Sigmoid colon (tissue), 7 donors: ENCODE results near the gene COL28A1. TPM values are rescaled to one million over a fixed set of nuclear protein-coding genes. Genes with fewer than 3 reads are reported as not detected.

ENCODE experiments used
- DNase-seq: peaks from one replicate; pipeline ENCODE4 v3.0.0-alpha.2; 2019
- H3K27ac ChIP-seq, 4 donors: fragments of 200-600 bp; sonication (generic); one replicate each; pipeline ENCODE4 v1.5.1; 2016 to 2019; ENCODE audit warnings: mild to moderate bottlenecking in 1 of 4
- H3K27me3 ChIP-seq, 3 donors: fragments of 200-600 bp; sonication (generic); one replicate each; pipeline ENCODE4 v1.5.1; 2019; ENCODE audit warnings: mild to moderate bottlenecking in 1 of 3
- H3K36me3 ChIP-seq, 4 donors: fragments of 200-600 bp; sonication (generic); one replicate each; pipeline ENCODE4 v1.5.1; 2016 to 2019
- H3K4me1 ChIP-seq, 4 donors: fragments of 200-600 bp; sonication (generic); one replicate each; pipeline ENCODE4 v1.5.1; 2017 to 2019
- H3K4me3 ChIP-seq, 4 donors: fragments of 200-600 bp; sonication (generic); one replicate each; pipeline ENCODE4 v1.5.1; 2017 to 2019; ENCODE audit warnings: mild to moderate bottlenecking in 2 of 4, moderate library complexity in 1 of 4
- H3K9me3 ChIP-seq, 4 donors: fragments of 200-600 bp in 3 of 4; sonication (generic) in 3 of 4; one replicate each; pipeline versions ENCODE4 v1.5.1 to v1.6.1; 2013 to 2019
- EP300 ChIP-seq, 4 donors: sonication (generic); formaldehyde crosslinking; IDR thresholded peaks; one replicate each; pipeline ENCODE4 v1.6.1; 2017; ENCODE audit warnings: antibody characterized with exemption in 4 of 4
- POLR2A ChIP-seq, 2 donors: fragments of 450-650 bp; IDR thresholded peaks; one replicate each; pipeline ENCODE4 v1.6.1; 2016; ENCODE audit warnings: antibody characterized with exemption in 2 of 2, mild to moderate bottlenecking in 2 of 2, moderate library complexity in 2 of 2
- POLR2AphosphoS5 ChIP-seq, 4 donors: sonication (generic); formaldehyde crosslinking; IDR thresholded peaks; one replicate each; pipeline ENCODE4 v1.6.1; 2017; ENCODE audit warnings: antibody characterized with exemption in 4 of 4
- WGBS, 2 donors: extraction: QIAGEN DNeasy Blood & Tissue Kit; methylation state at CpG; one replicate each; pipeline ENCODE4 v1.1.7; 2013; 5-methylcytosine and 5-hydroxymethylcytosine counted together
- intact Hi-C: fragments of 100-400 bp; cut with DNase I; formaldehyde crosslinking; loops from one replicate; pipeline ENCODE4 v1.15.1; 2023
- polyA plus RNA-seq, 3 donors: library from polyadenylated mRNA; stranded (reverse); fragments of 200-250 nt; gene quantifications; one replicate each; pipeline ENCODE4 v1.2.3, GENCODE V29; 2013
- total RNA-seq, 4 donors: library from RNA; depleted of rRNA; stranded (reverse); fragments of >200 nt; gene quantifications; one replicate each; pipeline ENCODE4 v1.1.0, GENCODE V29; 2016
- TF ChIP-seq, protein P1 (sequence below), 4 experiments: fragments of 450-650 bp in 3 of 4; fragments of 200-600 bp in 1 of 4; IDR thresholded peaks; one replicate each; pipeline ENCODE4 v1.5.1; 2016 to 2019; ENCODE audit warnings: antibody characterized with exemption in 4 of 4, mild to moderate bottlenecking in 3 of 4, moderate library complexity in 2 of 4
- donor health status: healthy with polysubstance abuse.
- donor health status: Bipolar disorder and iron deficiency.
- donor health status: healthy.

Gene COL28A1
- total and polyA plus RNA-seq, 7 donors = 0.60 to 25.5 (median 9.9) TPM

- Histone ChIP-seq H3K9me3 (no peaks in the 10 kb centered on the region), H3K27me3 (no peaks in the 10 kb centered on the region), H3K4me3 (no peak overlapping the region), H3K36me3 (no peaks in the 10 kb centered on the region), H3K27ac (no peak overlapping the region), H3K4me1 (no peaks in the 10 kb centered on the region)
- no peak for TF ChIP-seq POLR2AphosphoS5 (IDR thresholded peaks at IDR 0.05)
- 79 to 81% methylated on average over 2 of the region's 2 CpGs for WGBS, 2 donors
- no peak for DNase-seq
- intact Hi-C loops = no loop called here
Measured at GRCh38 chr7:7385421-7385820, 150.3 kb downstream of the COL28A1 start.

DNA sequence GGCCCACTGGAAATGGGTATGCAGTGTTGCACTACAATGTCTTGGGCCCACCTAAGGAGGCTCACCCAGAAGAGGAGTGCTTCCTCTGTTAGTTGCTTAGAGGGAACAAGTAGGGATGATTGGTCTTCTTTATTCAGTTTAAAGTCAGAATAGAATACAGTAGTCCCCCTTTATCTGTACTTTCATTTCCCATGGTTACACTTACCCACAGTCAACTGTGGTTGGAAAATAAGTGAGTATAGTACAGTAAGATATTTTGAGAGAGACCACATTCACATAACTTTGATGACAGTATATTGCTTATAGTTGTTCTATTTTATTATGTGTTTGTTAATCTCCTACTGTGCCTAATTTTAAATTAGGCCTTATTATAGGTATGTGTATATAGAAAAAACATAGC, 151.4 kb downstream of the COL28A1 start:
- no peak for DNase-seq
- Histone ChIP-seq H3K36me3 (no peaks in the 10 kb centered on the region), H3K27me3 (no peaks in the 10 kb centered on the region), H3K9me3 (no peaks in the 10 kb centered on the region), H3K4me1 (no peaks in the 10 kb centered on the region), H3K4me3 (no peak overlapping the region), H3K27ac (no peak overlapping the region)
- TF ChIP-seq, protein P1, sequence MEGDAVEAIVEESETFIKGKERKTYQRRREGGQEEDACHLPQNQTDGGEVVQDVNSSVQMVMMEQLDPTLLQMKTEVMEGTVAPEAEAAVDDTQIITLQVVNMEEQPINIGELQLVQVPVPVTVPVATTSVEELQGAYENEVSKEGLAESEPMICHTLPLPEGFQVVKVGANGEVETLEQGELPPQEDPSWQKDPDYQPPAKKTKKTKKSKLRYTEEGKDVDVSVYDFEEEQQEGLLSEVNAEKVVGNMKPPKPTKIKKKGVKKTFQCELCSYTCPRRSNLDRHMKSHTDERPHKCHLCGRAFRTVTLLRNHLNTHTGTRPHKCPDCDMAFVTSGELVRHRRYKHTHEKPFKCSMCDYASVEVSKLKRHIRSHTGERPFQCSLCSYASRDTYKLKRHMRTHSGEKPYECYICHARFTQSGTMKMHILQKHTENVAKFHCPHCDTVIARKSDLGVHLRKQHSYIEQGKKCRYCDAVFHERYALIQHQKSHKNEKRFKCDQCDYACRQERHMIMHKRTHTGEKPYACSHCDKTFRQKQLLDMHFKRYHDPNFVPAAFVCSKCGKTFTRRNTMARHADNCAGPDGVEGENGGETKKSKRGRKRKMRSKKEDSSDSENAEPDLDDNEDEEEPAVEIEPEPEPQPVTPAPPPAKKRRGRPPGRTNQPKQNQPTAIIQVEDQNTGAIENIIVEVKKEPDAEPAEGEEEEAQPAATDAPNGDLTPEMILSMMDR (IDR thresholded peaks at IDR 0.05) = no peak
- TF ChIP-seq POLR2AphosphoS5 (IDR thresholded peaks at IDR 0.05) = no peak
- no peak for TF ChIP-seq EP300 (IDR thresholded peaks at IDR 0.05)
- no peak for TF ChIP-seq POLR2A (IDR thresholded peaks at IDR 0.05)
- intact Hi-C loops = no loop called here

DNA sequence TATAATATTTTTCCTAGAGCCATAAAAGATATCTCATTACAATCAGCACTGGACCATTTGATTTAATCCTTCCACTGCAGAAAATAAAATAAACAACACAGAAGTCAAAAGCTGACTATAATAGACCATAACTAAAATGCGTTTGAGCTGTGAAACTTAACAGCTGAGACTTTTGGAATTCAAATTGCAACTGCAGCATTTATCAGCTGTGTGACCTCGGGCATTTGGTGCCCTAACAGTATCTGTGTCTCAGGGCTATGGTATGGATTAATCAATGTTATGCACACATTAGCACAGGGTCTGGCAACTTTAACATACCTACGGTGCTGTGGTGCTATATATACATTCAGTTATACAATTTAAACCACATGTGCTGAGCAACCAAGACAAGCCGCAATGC, 160.1 kb downstream of the COL28A1 start:
- intact Hi-C loops = no loop called here
- TF ChIP-seq POLR2A (IDR thresholded peaks at IDR 0.05) (no peak), POLR2AphosphoS5 (IDR thresholded peaks at IDR 0.05) (no peak), EP300 (IDR thresholded peaks at IDR 0.05) (no peak)
- TF ChIP-seq, protein P1 (IDR thresholded peaks at IDR 0.05) = no peak
- Histone ChIP-seq H3K27ac (no peak overlapping the region), H3K4me3 (no peak overlapping the region), H3K9me3 (no peaks in the 10 kb centered on the region), H3K4me1 (no peaks in the 10 kb centered on the region), H3K36me3 (no peaks in the 10 kb centered on the region), H3K27me3 (no peaks in the 10 kb centered on the region)
- DNase-seq = no peak
- 84 to 86% methylated on average over 4 of the region's 4 CpGs for WGBS, 2 donors

DNA sequence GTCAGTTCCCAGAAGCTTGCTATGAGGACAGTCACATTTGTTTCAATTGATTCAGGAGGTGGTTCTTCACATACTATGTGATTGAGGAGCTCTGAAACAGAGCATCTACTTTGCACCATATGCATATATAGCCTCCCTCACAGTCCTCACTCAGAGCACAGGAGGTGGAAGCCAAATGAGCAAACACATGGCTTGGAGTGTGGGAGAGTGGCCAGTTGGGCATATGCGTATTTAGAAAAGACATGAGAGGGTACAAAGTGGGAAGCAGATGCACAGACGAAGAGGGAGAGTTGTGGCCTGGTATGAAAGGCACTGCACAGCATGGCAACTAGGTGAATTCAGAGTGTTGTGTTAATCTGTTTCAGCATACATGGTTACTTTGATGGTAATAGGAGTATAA, 165.6 kb downstream of the COL28A1 start:
- Histone ChIP-seq H3K27ac (no peak overlapping the region), H3K27me3 (no peaks in the 10 kb centered on the region), H3K4me1 (no peaks in the 10 kb centered on the region), H3K4me3 (no peak overlapping the region), H3K9me3 (no peaks in the 10 kb centered on the region), H3K36me3 (no peaks in the 10 kb centered on the region)
- no peak for DNase-seq
- TF ChIP-seq EP300 (IDR thresholded peaks at IDR 0.05) (no peak), POLR2AphosphoS5 (IDR thresholded peaks at IDR 0.05) (no peak), POLR2A (IDR thresholded peaks at IDR 0.05) (no peak)
- TF ChIP-seq, protein P1 (IDR thresholded peaks at IDR 0.05) = no peak
- 89 to 98% methylated on average over 2 of the region's 2 CpGs for WGBS, 2 donors
- intact Hi-C loops = no loop called here

DNA sequence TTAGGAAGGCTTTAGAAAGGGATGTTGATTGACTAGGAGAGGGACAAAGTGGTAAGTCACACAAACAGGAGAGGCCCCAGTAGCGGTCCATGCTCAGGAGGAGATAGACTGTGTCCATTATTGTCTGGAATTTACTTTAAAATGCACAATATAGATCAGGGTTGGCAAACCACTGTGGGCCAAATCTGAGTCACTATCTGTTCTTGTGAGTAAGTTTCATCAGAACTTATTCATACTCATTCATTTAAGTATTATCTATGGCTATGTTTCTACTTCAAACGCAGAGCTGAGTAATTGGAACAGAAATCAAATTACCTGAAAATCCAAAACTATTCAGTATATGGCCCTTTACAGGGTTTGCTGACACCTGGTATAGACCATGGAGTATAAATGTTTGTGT, 166.5 kb downstream of the COL28A1 start:
- Histone ChIP-seq H3K27ac (no peak overlapping the region), H3K4me3 (no peak overlapping the region), H3K9me3 (no peaks in the 10 kb centered on the region), H3K27me3 (no peaks in the 10 kb centered on the region), H3K36me3 (no peaks in the 10 kb centered on the region), H3K4me1 (no peaks in the 10 kb centered on the region)
- 89 to 91% methylated on average over 2 of the region's 2 CpGs for WGBS, 2 donors
- TF ChIP-seq, protein P1 (IDR thresholded peaks at IDR 0.05) = no peak
- TF ChIP-seq POLR2AphosphoS5 (IDR thresholded peaks at IDR 0.05) (no peak), POLR2A (IDR thresholded peaks at IDR 0.05) (no peak), EP300 (IDR thresholded peaks at IDR 0.05) (no peak)
- DNase-seq = no peak
- intact Hi-C loops = no loop called here
